ENCODE results near the gene THBS4.

DNA sequence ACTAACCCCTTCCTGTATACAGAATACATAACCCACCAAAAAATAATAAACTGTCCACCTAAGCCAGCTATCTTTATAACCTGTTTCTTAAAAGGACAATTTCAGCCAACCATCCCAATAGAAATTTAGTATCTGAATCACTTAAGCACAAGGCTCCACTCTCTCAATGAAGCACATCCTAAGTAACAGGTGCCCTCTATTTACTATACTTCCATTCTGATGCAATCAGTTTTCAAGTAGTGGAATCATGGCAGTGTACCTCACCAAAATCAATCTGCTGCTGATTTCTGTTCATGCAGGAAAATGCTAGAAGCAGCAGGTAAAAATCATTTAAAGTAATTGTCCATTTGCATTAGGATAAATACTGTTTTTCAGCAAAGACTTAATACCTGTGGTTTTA, 48.9 kb upstream of the THBS4 start:
- no peak for TF ChIP-seq EZH2 (IDR thresholded peaks at IDR 0.05; ENCODE audit: borderline replicate concordance)
- TF ChIP-seq, protein P1, sequence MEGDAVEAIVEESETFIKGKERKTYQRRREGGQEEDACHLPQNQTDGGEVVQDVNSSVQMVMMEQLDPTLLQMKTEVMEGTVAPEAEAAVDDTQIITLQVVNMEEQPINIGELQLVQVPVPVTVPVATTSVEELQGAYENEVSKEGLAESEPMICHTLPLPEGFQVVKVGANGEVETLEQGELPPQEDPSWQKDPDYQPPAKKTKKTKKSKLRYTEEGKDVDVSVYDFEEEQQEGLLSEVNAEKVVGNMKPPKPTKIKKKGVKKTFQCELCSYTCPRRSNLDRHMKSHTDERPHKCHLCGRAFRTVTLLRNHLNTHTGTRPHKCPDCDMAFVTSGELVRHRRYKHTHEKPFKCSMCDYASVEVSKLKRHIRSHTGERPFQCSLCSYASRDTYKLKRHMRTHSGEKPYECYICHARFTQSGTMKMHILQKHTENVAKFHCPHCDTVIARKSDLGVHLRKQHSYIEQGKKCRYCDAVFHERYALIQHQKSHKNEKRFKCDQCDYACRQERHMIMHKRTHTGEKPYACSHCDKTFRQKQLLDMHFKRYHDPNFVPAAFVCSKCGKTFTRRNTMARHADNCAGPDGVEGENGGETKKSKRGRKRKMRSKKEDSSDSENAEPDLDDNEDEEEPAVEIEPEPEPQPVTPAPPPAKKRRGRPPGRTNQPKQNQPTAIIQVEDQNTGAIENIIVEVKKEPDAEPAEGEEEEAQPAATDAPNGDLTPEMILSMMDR (IDR thresholded peaks at IDR 0.05; ENCODE audit: poor library complexity) = no peak
- no peak for TF ChIP-seq EZH2phosphoT487 (IDR thresholded peaks at IDR 0.05; ENCODE audit: low read depth, severe bottlenecking, unreplicated experiment)

All from hepatocyte (in vitro differentiated cells).